Right lobe of liver (tissue), 4 donors: ENCODE results near the gene C1orf105.

Experiments used
- POLR2A ChIP-seq: fragments of 450-650 bp; IDR thresholded peaks from one replicate; pipeline ENCODE4 v1.6.1; 2017; ENCODE audit warnings: antibody characterized with exemption, mild to moderate bottlenecking
- TF ChIP-seq, protein P1 (sequence below), 4 donors: fragments of 200-600 bp in 3 of 4; fragments of 450-650 bp in 1 of 4; IDR thresholded peaks; one replicate each; pipeline versions ENCODE4 v1.5.1 to v1.8.0; 2016 to 2022; ENCODE audit warnings: antibody characterized with exemption in 4 of 4, mild to moderate bottlenecking in 2 of 4
- donor health status: DM: no; HTN: no; CAD: no.
- donor health status: DM: no; HTN: no; CAD: no.
- donor health status: DM: no; HTN: yes; CAD: no.

DNA sequence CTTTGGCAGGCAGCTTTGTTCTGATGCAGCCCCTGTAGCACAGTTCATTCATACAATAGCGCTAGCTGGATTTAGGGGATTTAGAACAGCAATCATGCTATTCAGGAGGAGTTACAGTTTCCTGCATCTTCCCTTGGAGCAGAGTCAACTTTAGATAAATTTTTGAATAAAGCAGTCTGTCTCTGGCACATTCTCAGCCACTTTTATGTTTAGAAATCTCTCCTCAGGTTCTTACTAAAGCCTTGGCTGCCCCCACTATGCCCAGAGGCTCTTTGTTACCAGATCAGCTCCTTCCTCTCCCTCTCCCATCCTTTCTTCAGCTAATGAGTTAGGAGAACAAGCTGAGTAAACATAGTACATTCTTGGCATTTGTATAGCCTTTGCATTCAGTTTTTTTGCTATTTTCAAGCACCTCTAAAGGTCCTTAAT, 40.4 kb downstream of the C1orf105 start:
- TF ChIP-seq, protein P1, sequence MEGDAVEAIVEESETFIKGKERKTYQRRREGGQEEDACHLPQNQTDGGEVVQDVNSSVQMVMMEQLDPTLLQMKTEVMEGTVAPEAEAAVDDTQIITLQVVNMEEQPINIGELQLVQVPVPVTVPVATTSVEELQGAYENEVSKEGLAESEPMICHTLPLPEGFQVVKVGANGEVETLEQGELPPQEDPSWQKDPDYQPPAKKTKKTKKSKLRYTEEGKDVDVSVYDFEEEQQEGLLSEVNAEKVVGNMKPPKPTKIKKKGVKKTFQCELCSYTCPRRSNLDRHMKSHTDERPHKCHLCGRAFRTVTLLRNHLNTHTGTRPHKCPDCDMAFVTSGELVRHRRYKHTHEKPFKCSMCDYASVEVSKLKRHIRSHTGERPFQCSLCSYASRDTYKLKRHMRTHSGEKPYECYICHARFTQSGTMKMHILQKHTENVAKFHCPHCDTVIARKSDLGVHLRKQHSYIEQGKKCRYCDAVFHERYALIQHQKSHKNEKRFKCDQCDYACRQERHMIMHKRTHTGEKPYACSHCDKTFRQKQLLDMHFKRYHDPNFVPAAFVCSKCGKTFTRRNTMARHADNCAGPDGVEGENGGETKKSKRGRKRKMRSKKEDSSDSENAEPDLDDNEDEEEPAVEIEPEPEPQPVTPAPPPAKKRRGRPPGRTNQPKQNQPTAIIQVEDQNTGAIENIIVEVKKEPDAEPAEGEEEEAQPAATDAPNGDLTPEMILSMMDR (IDR thresholded peaks at IDR 0.05) = no peak
- TF ChIP-seq POLR2A = no peak
